Endometrium (tissue), 2 donors: ENCODE measurements around the gene SAMD9.
"Not testable (repeated sequence)": the region's sequence is repeated elsewhere in the genome, so short reads cannot be mapped to it uniquely, and the experiment has no call there.

Experiments used
- FAIRE-seq: peaks from 2 replicates; lab custom pipeline; 2012; peaks lifted over from hg19 to GRCh38; lab: Jason Lieb, UNC
- donor health status: control.
- donor health status: control.

SAMD9 gene

GRCh38 chr7:93120592-93121549, 3.1 kb upstream of the SAMD9 start:
- no peak for FAIRE-seq

DNA sequence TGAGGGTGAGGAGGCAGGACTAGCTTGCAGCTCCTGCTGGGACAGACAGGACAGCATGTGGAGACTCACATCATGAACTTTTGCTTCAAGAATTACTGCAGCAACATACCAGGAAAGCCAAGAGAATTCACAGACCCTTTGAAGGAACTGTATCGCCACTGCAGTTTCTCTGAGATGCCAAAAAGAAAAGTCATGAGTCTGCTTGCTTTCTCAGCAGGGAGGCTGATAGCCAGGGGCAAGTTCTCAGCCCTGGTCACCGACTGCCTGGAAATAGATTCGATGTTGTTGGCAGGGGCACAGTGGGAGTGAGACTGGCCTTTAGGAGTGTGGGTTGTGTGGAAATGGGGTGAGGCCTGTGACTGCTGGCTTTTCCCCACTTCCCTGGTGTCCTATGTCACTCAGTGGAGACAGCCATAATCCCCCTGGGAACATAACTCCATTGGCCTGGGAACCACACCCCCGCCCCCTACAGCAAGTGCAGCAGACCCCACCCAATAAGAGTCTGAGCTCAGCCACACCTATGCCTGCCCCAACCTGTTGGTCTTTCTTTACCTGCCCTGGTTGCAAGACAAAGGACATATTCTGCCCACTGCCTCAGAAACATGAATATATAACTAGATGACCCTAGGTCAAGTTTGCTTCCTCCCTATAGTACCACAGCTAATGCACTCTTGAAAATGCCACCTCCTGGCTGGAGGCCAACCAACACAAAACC, 1.6 kb upstream of the SAMD9 start:
- no peak for FAIRE-seq

- FAIRE-seq, result no peak
Observed at GRCh38 chr7:93117327-93117726, 452 bp downstream of the SAMD9 start.

GRCh38 chr7:93115796-93116195, 2.0 kb downstream of the SAMD9 start:
- FAIRE-seq, result no peak

DNA sequence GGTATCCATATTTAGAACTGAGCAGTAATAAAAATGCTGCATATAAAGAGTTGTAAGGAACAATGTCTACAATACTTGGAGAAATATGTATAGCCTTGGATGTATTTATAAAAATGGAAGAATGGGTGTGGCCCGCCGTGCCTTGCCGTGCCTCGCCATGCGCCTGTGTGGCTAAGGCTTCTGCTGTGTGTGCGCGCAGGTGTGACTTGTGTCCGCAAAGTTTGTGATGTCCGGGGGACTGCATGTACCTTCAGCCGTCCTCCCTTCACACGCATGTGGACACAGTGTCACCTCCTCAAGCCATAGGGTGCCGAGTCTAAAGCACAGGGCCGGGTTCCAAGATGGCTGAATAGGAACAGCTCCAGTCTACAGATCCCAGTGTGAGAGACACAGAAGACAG, 9.8 kb downstream of the SAMD9 start:
- no peak for FAIRE-seq

DNA sequence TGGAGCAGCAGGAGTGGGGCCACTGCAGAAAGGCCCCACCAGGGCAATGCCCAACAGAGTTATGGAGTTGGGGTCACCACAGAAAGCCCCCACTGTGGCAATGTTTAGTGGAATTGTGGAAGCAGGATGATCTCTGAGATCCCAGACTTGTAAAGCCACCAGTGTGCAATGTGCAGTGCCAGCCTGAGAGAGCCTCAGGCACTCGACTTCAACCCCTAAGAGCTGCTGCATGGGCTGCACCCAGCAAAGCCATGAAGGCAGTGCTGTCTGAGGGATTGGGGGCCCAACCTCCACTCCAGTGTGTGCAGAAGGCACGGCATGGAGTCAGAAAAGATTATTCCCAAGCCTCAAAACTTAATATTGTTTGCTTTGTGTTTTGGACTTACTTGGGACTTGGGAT, 20.4 kb downstream of the SAMD9 start:
- no peak for FAIRE-seq

GRCh38 chr7:93092757-93093370, 24.9 kb downstream of the SAMD9 start:
- FAIRE-seq, result no peak

- not testable (repeated sequence) for FAIRE-seq
Observed at GRCh38 chr7:93073357-93073756, 44.4 kb downstream of the SAMD9 start.

DNA sequence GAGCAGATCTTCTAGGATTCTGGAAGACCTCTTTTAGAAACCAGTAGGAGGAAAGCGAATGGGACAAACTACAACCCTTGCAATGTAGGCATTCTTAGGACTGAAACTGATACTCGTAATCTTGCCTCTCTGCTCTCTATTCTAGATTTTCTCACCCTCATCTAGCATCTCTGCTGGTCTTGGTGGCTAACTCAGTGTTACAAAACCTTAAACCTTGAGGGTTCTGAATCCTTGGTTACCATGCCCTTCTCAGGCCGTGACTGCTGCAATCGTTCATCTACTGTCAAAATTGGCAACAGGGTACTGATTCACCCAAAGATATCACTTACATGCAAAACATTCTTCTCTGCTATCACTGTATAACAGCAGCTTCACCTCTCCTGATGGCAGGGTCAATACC, 55.2 kb downstream of the SAMD9 start:
- no peak for FAIRE-seq

DNA sequence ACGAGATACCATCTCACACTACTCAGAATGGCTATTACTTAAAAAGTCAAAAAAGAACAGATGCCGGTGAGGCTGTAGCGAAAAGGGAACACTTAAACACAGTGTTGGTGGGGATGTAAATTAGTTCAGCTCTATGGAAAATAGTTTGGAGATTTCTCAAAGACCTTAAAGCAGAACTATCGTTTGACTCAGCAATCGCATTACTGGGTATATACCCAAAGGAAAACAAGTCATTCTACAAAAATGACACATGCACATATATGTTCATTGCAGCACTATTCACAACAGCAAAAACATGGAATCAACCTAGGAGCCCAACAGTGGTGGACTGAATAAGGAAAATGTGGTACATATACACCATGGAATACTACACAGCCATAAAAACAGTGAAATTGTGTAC, 56.9 kb downstream of the SAMD9 start:
- FAIRE-seq, result no peak

GRCh38 chr7:93060025-93060424, 57.8 kb downstream of the SAMD9 start:
- no peak for FAIRE-seq

- not testable (repeated sequence) for FAIRE-seq
Observed at GRCh38 chr7:93056621-93057020, 61.2 kb downstream of the SAMD9 start.

DNA sequence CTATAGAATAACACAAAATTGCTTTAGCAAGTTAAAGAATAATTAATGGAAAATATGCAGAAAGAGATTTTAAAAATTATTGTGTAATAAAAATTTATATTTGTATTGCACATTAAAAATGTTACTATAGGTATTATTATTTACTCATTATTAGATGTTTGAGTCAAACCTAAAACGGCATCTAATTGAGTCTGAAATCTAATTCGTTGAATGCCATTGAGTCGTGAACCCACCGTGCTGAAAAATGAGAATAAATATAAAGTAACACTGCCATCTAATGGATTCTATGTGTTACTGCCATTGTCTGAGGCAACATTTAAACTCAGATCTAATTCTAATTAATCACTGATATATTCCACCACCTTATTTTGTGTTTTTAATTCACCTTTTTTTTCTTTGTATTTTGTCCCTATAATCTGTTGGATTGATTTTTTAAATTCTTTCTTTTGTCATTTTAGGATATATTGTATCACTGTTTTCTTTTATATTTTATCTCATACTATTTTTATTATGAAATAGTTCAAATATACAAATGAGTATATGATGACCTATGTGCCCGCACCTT, 62.2 kb downstream of the SAMD9 start:
- peak; percentile 99 for FAIRE-seq

- no peak for FAIRE-seq
Observed at GRCh38 chr7:93054975-93055374, 62.8 kb downstream of the SAMD9 start.

GRCh38 chr7:93053949-93054943, 63.5 kb downstream of the SAMD9 start:
- no peak for FAIRE-seq

DNA sequence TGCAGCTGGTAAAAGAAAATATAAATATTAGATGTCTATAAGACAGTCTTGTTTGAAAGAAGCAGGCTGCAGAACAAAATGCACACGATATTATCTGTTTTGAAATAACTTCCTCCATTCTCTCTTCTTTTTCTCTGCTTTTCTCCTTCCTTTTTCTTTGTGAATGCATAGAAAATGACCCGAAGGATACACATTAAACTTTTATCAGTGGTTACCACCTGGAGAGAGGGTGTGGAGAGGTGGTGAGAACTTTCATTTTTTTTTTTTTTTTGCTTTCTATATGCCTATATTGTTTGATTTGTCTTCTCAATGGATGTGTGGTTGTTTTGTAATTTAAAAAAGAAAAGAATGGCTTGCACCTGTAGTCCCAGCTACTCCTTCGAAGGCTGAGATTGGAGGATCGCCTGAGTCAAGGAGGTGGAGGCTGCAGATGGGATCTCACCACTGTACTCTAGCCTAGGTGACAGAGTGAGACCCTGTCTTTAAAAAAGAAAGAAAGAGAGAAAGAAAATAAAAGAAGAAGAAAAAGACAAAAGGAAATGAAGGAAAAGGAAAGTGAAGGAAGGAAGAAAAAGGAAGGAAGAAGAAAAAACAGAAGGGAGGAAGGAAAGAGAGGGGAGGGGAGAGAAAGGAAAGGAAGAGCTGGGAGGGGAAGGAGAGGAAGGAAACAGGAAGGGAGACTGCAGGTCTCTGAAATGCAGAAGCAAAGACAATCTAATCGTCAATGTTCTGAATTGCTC, 64.4 kb downstream of the SAMD9 start:
- no peak for FAIRE-seq

- no peak for FAIRE-seq
Observed at GRCh38 chr7:93051660-93052059, 66.1 kb downstream of the SAMD9 start.
